GM20000 (cell line): Measurements from ENCODE around the gene MRPL20.
"Not testable (repeated sequence)": the region's sequence is repeated elsewhere in the genome, so short reads cannot be mapped to it uniquely, and the experiment has no call there.

Experiments
- DNase-seq: peaks from one replicate; pipeline ENCODE4 v3.0.0; 2012; ENCODE audit warnings: low spot score
- TF ChIP-seq, protein P1 (sequence below): IDR thresholded peaks from 2 replicates; pipeline ENCODE4 v1.5.1; 2012; ENCODE audit warnings: mild to moderate bottlenecking, control low read depth; ENCODE audit errors: extremely low read depth, missing control alignments

MRPL20 gene

DNA sequence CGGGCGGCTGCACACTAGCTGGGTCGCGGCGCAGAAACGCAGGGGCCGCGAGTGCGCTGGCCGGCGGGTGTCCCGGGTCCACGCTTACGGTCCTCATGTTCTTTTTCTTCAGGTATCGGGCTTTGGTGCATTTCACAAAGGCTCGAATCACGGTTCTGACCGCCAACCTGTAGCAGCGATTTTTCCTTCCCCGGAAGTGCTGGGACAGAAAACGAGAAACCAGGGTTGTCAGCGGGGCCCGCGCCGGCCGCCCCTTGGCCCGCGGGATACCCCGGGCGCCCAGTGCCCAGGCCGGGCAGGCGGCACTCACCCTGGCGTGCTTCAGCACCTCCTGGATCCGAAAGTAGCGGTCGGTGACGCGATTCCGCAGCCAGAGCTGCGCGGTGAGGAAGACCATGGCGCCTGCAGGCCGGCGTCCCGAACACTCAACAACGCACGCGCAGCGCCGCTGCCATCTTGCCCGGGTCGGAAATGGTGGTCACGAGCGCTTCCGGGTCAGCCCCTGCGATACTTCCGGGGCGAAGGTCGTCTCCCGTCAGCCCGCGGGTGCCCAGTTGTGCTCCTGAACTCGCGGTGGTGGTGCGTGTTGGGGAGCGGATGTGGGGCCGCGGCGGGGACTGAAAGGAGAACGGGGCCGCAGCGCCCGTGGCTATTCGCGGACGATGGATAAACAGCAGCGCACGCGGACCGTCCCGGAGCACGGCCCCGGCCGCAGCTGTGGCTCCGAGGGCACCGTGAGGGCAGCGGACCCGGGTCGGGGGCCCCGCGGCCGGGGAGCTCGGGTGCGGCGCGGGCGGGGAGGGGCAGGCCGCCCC is at the start of gene MRPL20:
Gene MRPL20, minus strand, starts transcription at position 473 of the 815 bp plus-strand sequence. Its CDS starts 76 bp downstream, at position 397.
- peak; percentile 99 for DNase-seq
- TF ChIP-seq, protein P1, sequence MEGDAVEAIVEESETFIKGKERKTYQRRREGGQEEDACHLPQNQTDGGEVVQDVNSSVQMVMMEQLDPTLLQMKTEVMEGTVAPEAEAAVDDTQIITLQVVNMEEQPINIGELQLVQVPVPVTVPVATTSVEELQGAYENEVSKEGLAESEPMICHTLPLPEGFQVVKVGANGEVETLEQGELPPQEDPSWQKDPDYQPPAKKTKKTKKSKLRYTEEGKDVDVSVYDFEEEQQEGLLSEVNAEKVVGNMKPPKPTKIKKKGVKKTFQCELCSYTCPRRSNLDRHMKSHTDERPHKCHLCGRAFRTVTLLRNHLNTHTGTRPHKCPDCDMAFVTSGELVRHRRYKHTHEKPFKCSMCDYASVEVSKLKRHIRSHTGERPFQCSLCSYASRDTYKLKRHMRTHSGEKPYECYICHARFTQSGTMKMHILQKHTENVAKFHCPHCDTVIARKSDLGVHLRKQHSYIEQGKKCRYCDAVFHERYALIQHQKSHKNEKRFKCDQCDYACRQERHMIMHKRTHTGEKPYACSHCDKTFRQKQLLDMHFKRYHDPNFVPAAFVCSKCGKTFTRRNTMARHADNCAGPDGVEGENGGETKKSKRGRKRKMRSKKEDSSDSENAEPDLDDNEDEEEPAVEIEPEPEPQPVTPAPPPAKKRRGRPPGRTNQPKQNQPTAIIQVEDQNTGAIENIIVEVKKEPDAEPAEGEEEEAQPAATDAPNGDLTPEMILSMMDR: no peak

DNA sequence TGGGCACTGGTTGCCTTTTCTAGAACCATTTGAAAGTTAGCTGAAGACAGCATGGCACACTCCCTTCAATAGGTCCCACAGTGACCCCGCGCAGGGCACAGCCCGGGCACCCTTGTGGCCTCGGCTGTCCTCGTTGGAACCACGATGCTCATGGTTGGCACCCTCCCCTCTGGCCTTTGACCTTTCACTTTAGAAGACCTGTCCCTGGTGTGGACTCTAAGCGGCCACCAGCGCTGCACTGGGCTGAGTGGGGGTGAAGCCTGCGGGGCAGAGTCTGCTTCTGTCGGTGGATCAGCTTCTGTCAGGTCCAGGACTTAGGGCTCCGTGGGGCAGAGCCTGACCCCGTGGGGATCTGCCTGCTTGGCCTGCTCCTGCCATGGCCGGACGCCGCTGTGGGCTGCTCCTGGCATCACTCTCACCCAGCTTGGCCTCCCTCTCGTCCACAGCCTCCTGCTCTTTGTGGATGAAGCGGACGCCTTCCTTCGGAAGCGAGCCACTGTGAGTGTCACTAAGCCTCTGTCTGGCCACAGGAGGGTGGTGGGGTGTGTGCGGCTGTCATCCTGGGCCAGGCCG is 49.7 kb upstream of the MRPL20 start:
- not testable (repeated sequence) for DNase-seq

DNA sequence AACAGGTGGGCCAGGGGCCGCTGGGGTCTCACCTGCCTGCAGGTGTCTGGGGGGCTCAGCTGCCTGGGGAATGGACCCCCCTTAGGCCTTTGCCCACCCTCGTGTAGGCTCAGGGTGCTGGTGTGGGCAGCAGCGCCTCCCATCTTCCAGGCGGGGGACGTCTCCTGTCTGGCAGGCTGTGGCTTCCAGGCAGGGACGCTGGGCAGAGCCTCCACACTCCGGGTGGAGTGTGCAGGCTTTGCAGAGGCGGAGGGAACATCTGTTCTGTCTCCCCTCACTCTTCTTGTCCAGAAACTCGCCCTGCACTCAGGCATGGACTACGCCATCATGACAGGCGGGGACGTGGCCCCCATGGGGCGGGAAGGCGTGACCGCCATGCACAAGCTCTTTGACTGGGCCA is 48.8 kb upstream of the MRPL20 start:
- not testable (repeated sequence) for DNase-seq

DNA sequence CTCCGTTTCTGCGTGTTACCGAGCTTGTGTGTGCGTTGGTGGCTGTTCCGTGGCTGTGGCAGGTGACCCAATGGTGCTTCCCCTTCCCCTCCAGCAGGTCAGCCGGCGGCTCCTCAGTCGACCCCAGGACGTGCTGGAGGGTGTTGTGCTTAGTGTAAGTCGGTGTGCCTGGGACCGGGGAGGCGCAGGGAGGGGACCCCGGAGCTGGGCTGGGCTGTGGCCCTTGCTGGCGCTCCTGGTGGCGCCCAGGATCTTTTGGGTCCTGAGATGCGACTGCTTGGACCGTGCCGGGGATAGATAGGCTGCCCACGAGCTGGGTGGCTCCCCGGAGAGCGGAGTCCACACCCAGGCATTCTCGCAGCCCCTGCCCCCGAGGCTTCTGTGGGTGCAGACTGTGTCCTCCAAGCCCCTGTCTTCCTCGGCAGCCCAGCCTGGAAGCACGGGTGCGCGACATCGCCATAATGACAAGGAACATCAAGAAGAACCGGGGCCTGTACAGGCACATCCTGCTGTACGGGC is 48.3 kb upstream of the MRPL20 start:
- no peak for DNase-seq
- TF ChIP-seq, protein P1: no peak

DNA sequence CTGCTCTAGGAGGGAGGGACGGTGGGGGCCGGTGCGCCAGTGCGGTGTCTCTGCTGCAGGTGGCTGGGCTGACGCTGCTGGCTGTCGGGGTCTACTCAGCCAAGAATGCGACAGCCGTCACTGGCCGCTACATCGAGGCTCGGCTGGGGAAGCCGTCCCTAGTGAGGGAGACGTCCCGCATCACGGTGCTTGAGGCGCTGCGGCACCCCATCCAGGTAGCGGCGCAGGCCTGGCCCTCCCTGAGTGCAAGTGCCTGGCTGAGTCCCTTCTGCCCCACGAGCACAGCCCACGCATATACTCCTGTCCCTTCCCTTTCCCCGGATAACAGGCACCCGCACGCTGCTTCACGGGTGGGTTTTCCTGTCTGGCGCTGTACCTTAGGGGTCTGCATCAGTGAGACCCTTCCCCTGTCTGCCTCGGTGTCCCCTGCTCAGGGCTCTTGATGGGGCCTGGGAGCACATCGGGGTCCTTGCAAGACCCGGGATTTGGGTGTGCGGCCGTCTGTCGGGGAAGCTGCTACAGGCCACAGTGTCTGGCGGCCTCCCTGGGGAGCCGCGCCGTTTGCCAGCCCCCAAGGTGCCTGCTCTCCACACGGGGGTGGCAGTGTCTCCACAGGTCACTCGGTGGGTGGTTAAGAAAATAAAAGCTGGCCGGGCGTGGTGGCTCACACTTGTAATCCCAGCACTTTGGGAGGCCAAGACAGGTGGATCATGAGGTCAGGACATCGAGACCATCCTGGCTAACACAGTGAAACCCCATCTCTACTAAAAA is 47.4 kb upstream of the MRPL20 start:
- DNase-seq: not testable (repeated sequence)

DNA sequence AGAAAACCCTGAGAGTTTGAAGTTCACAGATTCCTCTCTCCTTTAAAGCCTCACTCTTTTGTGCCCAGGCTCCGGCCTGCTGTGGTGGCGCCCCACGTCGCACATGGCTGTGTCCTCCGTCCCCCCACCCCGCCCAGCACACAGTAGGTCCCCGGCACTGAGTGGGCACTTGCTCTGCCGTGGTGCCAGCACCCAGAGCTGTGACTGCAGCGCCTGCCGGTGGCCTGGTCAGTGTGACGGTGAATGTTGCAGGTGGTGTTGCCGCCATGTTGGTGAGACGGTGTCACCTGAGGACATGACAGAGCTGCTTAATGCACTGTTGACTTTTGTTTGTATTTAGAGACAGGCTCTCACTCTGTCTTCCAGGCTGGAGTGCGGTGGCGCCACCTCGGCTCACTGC is 45.8 kb upstream of the MRPL20 start:
- TF ChIP-seq, protein P1: no peak
- DNase-seq: no peak

DNA sequence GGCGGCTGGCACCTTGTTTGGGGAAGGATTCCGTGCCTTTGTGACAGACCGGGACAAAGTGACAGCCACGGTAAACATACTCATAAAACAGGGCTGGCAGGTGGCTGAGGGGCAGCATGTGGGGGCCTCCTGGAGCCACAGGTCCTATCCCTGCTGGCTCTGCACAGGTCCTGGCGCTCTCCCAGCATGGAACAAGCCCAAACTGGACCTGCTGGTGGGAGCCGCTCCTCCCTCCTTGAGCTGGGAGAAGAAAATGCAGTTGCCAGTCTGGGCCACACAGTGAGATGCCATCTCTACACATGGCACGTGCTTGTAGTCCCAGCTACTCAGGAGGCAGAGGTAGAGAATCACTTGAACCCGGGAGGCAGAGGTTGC is 45.3 kb upstream of the MRPL20 start:
- not testable (repeated sequence) for DNase-seq

DNA sequence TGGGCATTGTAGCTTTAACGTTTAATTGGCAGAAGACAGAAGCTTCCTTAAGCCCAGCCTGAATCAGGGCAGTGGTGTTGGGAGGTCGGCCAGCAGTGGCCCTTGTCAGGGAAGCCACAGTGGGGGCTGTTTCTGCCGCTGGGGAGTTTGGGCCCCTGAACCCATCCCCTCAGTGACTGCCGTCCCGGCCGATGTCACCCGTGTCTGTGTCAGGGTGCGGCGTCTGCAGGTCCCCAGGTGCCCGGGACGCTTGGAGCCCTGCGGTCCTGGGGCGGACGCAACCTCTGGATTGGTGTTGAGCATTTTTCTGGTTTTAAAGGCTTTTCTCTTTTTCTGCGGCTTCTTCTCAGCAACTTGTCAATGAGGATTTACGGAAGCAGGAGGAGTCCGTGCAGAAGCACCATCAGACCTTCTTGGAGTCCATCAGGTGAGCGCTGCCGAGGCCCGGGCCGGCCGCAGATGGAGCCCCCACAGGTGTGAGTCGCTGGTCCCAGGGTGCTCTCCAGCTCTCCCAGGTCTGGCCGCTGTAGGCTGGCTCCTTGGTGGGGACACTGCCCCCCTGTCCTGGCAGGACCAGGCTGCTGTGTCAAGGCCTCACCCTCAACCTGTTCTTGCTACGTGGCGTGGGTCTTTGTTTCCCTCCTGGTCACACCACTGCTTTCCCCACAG is 44.7 kb upstream of the MRPL20 start:
- DNase-seq: no peak
- TF ChIP-seq, protein P1: no peak

DNA sequence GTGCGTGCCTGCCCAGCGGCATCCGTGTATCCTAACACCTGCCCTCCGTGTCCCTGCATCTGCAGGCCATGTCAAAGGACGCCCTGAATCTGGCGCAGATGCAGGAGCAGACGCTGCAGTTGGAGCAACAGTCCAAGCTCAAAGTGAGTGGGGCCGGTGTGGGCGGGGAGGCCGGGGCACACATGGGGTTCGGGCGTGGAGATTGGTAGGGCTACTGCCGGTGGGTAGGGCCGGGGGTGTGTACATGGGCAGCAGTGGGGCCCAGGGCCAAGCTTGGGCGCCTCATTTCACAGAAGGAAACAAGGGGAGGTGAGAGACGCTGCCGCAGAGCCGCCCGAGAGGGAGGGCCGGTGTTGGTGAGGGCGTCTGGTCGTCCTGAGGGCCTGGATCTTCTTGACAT is 43.5 kb upstream of the MRPL20 start:
- not testable (repeated sequence) for DNase-seq
